ENCODE results near the gene GPR89B.
"Not testable (repeated sequence)": the region's sequence is repeated elsewhere in the genome, so short reads cannot be mapped to it uniquely, and the experiment has no call there.

GPR89B gene

GRCh38 chr1:147928236-147929132 lies at the start of gene GPR89B:
GPR89B (plus strand) TSS chr1:147928420; CDS start chr1:147928537, 117 bp downstream.
- H3K27me3 Mint-ChIP-seq, H3K9me3 Mint-ChIP-seq: not testable (repeated sequence)
- Mint-ChIP-seq H3K27ac (peak within 1 kb of the TSS in 1 of 2 donors; percentile 86), H3K4me1 (peaks cover 38% of the 10 kb centered on the region), H3K4me3 (peak within 1 kb of the TSS; percentile 84 to 88)
- peak; percentile 99 for ATAC-seq
- DNase-seq = peak; percentile 89 to 91

DNA sequence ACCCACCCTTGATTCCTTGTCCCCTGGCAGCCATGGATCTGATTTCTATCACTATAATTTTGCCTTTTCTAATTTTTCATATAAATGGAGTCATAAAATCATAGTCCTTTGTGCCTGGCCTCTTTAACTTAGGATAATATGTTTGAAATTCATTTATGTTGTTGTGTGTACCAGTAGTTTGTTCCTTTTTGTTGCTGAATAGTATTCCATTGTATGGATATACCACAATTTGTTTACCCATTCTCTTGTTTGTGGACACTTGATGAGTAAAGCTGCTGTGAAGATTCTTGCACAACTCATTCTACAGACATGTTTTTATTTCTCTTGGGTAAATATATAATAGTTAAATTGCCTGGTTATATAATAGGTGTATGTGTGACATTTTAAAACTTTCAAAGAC lies 48.3 kb upstream of the GPR89B start:
- ATAC-seq = no peak
- H3K9me3 Mint-ChIP-seq = peaks cover 0 to 7% of the 10 kb centered on the region in 2 donors
- H3K4me3 Mint-ChIP-seq = no peak overlapping the region
- no peak for DNase-seq
- H3K27ac Mint-ChIP-seq = no peak overlapping the region
- H3K4me1 Mint-ChIP-seq = no peaks in the 10 kb centered on the region
- H3K27me3 Mint-ChIP-seq = peaks cover 17% of the 10 kb centered on the region

GRCh38 chr1:147882535-147882934 lies 45.7 kb upstream of the GPR89B start:
- Mint-ChIP-seq H3K9me3 (peaks cover 0 to 7% of the 10 kb centered on the region in 2 donors), H3K4me3 (no peak overlapping the region), H3K27ac (no peak overlapping the region), H3K4me1 (no peaks in the 10 kb centered on the region), H3K27me3 (peaks cover 8% of the 10 kb centered on the region)
- DNase-seq = no peak
- ATAC-seq = no peak

GRCh38 chr1:147890177-147890790 lies 37.9 kb upstream of the GPR89B start:
- Mint-ChIP-seq H3K9me3 (no peaks in the 10 kb centered on the region), H3K27me3 (no peaks in the 10 kb centered on the region), H3K4me3 (no peak overlapping the region), H3K4me1 (peaks cover 5% of the 10 kb centered on the region), H3K27ac (peak overlapping the region in 1 of 2 donors; percentile 83)
- peak; percentile 92 for ATAC-seq
- peak; percentile 52 to 64 for DNase-seq

DNA sequence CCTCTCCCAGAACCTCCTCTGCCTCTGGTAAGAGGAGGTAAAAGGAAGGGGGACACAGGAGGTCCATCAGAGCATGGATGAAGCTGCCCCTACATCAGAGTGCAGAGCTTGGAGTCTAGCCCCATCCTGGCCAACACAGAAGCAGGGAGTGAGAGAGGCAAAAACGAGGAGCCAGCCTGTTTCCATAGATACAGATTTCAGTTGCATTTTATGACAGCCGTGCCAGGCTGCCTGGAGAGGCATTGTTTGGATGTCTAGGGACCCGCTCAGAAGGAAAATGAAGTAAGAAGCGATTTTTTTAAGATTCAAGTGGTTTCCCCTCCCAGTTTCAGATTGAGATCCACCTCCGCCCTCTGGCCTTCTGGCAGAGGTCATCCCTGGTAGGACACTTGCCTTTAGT lies 37.1 kb upstream of the GPR89B start:
- no peak for DNase-seq
- no peak for ATAC-seq
- H3K27me3 Mint-ChIP-seq = no peaks in the 10 kb centered on the region
- H3K9me3 Mint-ChIP-seq = no peaks in the 10 kb centered on the region
- peaks cover 5% of the 10 kb centered on the region for H3K4me1 Mint-ChIP-seq
- H3K4me3 Mint-ChIP-seq = no peak overlapping the region
- H3K27ac Mint-ChIP-seq = no peak overlapping the region

- Mint-ChIP-seq H3K27ac (no peak overlapping the region), H3K4me3 (no peak overlapping the region), H3K4me1 (peaks cover 5% of the 10 kb centered on the region), H3K27me3 (no peaks in the 10 kb centered on the region), H3K9me3 (no peaks in the 10 kb centered on the region)
- DNase-seq (peak in 1 of 2 donors; percentile 17), ATAC-seq (peak; percentile 77)
Observed at GRCh38 chr1:147892216-147892615, 36.0 kb upstream of the GPR89B start.

DNA sequence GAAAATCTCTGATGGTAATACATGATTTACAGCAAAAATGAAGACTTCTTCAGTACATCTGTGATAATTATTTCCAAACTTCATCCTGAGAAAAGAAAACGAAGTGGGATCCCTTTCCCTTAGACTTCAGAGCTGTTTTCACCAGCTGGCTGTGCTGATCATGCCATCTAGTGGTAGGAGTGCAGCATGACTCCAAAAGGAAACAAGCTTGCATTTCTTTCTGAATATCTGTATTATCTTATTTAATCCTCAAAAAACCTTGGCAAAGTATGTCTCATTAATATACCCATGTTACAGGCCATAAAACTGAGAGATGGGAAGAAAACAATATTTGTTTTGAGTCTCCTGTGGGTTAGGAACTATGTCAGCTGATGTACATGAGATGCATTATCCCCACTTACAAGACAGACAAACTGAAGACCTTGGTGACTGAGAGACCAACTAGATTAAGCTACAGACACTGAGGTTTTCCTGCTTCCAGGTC lies 35.4 kb upstream of the GPR89B start:
- ATAC-seq (no peak), DNase-seq (peak; percentile 13 to 32)
- Mint-ChIP-seq H3K27ac (no peak overlapping the region), H3K4me1 (peaks cover 5% of the 10 kb centered on the region), H3K4me3 (no peak overlapping the region), H3K9me3 (no peaks in the 10 kb centered on the region), H3K27me3 (no peaks in the 10 kb centered on the region)

GRCh38 chr1:147895123-147895522 lies 33.1 kb upstream of the GPR89B start:
- no peaks in the 10 kb centered on the region for H3K9me3 Mint-ChIP-seq
- ATAC-seq = no peak
- H3K4me3 Mint-ChIP-seq = no peak overlapping the region
- DNase-seq = no peak
- H3K27me3 Mint-ChIP-seq = no peaks in the 10 kb centered on the region
- H3K27ac Mint-ChIP-seq = no peak overlapping the region
- H3K4me1 Mint-ChIP-seq = peaks cover 4% of the 10 kb centered on the region

DNA sequence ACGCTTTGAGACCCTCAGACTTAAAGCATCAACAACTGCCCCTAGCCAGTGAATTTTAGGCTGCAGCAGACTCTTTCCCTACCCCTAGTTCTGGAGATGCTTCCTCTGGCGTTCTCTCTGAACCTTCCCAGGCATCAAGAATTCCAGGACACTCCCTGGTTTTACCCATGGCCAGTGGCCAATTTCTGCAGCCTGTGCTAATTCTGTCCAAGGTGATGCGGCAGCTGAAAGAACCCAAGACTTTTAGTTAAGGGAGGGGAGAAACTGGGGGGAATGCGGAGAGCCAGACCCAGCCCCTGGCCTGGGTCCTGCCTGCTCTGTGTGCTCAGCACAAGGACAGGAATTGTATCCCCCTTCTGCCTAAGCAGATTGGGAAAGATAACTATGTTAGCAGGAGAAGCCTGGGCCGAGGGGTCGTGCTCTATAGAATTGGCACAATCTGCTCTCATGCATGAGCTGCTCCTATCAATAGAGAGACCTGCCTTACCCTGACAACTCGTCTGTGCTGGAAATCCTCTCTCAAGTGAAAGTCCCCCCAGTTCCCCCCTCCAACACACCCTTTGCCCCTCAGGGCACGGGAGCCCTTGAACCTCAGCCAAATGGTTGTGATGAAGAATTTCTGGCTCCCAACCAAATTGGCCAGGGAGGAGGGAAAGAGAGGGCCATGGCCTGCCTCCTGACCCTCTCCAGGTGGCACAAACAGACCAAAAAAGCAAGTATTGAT lies 31.0 kb upstream of the GPR89B start:
- H3K27ac Mint-ChIP-seq = no peak overlapping the region
- no peak for ATAC-seq
- H3K9me3 Mint-ChIP-seq = no peaks in the 10 kb centered on the region
- H3K27me3 Mint-ChIP-seq = no peaks in the 10 kb centered on the region
- no peaks in the 10 kb centered on the region for H3K4me1 Mint-ChIP-seq
- DNase-seq = no peak
- no peak overlapping the region for H3K4me3 Mint-ChIP-seq

- ATAC-seq (no peak), DNase-seq (no peak)
- H3K27me3 Mint-ChIP-seq = no peaks in the 10 kb centered on the region
- no peak overlapping the region for H3K4me3 Mint-ChIP-seq
- no peaks in the 10 kb centered on the region for H3K4me1 Mint-ChIP-seq
- no peaks in the 10 kb centered on the region for H3K9me3 Mint-ChIP-seq
- H3K27ac Mint-ChIP-seq = no peak overlapping the region
Observed at GRCh38 chr1:147897789-147898188, 30.4 kb upstream of the GPR89B start.

DNA sequence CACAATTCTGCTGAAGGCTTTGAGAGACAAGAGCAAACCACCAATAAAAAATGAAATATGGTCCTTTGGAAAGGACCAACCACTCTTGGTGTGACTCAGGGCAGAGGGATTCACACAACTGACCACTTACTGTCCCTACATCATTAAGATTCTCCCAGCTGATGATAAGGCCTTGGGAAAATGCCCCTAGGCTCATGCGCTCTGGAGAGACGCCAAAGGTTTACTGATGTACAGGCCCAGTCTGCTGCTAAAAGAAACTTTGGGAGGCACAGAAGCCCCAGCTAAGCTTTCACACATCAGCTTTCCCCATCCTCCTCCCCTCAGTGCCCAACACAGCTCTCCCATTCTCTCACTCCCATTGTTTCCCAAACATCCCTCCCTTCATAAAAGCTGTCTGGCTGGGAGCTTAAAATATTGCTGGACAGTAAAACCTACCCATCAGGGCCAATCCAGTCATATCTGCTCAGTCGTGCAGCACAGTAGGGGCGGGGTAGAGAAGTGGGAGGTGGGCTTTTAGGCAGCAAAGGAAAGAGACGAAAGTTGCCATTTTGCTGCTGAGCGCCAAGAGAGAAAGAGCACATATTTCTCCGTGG lies 25.9 kb upstream of the GPR89B start, which contains the start of gene GJA8:
Gene GJA8, plus strand, starts transcription at position 543 of the 593 bp plus-strand sequence. CDS start 5,161 bp downstream, outside the sequence.
- H3K27me3 Mint-ChIP-seq = peaks cover 7% of the 10 kb centered on the region
- ATAC-seq (no peak), DNase-seq (no peak)
- peak within 1 kb of the TSS in 1 of 2 donors; percentile 19 for H3K27ac Mint-ChIP-seq
- no peak within 1 kb of the TSS for H3K4me3 Mint-ChIP-seq
- peaks cover 7% of the 10 kb centered on the region for H3K4me1 Mint-ChIP-seq
- H3K9me3 Mint-ChIP-seq = no peaks in the 10 kb centered on the region

GRCh38 chr1:147904726-147905125 lies 23.5 kb upstream of the GPR89B start:
- DNase-seq = no peak
- H3K27me3 Mint-ChIP-seq = peaks cover 7% of the 10 kb centered on the region
- peaks cover 7% of the 10 kb centered on the region for H3K4me1 Mint-ChIP-seq
- no peak overlapping the region for H3K27ac Mint-ChIP-seq
- no peaks in the 10 kb centered on the region for H3K9me3 Mint-ChIP-seq
- no peak for ATAC-seq
- H3K4me3 Mint-ChIP-seq = no peak overlapping the region

GRCh38 chr1:147907786-147908509 lies 20.3 kb upstream of the GPR89B start:
- H3K9me3 Mint-ChIP-seq = no peaks in the 10 kb centered on the region

DNA sequence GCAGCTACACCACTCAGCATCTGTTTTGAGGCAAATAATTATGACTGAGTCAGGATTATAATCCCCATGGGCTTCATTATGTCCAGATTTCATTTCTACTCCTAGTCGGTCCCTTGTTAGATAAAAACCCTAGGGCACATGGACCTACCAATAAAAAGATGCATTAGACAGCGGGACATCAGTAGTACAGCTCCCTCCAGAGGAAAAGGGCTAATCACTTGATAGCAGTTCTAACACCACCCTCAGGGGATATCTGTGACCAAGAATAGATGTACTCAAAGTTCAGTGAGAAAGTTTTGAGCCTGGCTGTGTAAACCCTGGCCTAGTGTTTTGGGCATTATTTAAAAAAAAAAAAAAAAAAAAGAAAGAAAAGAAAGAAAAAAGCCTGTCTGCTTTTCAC lies 15.7 kb upstream of the GPR89B start:
- Mint-ChIP-seq H3K4me3 (no peak overlapping the region), H3K27ac (no peak overlapping the region)
- no peak for DNase-seq

More at GRCh38 chr1:147907786-147908509, 20.3 kb upstream of the GPR89B start:
- Mint-ChIP-seq H3K27ac (no peak overlapping the region), H3K27me3 (peaks cover 7% of the 10 kb centered on the region), H3K4me3 (no peak overlapping the region), H3K4me1 (peaks cover 7% of the 10 kb centered on the region)
- no peak for ATAC-seq
- DNase-seq = no peak

More for the DNA sequence above, 15.7 kb upstream of the GPR89B start:
- H3K27me3 Mint-ChIP-seq = peaks cover 16% of the 10 kb centered on the region
- no peaks in the 10 kb centered on the region for H3K9me3 Mint-ChIP-seq
- H3K4me1 Mint-ChIP-seq = no peaks in the 10 kb centered on the region
- no peak for ATAC-seq

Measured in stimulated activated naive CD8-positive, alpha-beta T cell treated with anti-CD3 and anti-CD28 coated beads, Interleukin-15, amount 100 ng/mL, for 72 hours (primary cell).